ENCODE results near the gene LTK. TPM values are rescaled to one million over a fixed set of nuclear protein-coding genes. Genes with fewer than 3 reads are reported as not detected.
A peak's percentile ranks its signal among the peaks of the same experiment; 100 is the strongest.

Gene LTK
- total RNA-seq, 3 donors from 2014 or later (not counting 1 experiment from before 2014, with no cell fraction given) = 0.56 to 4.9 (median 1.7) TPM

DNA sequence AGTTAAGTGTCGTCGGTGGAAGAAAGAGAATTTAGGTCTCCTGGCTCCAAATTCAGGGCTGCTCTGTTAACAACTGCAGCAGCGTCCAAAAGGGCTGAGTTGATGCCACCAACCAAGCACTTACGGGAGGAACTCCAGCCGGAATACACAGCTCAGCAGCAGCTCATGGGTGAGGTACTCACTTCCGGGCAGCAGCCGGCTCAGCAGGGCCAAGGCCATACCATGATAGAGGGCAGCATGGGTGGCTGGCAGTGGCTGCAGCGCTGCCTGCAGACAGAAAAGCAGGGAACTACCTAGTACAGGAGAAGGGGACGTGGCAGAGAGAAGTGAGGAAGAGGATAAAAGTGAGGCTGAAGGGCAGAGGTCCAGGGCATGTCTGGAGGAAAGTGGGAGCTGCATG, 8.0 kb upstream of the LTK start:
- DNase-seq (no peak), ATAC-seq (no peak)
- no peaks in the 10 kb centered on the region for H3K27me3 Mint-ChIP-seq (ENCODE audit: low read depth in 2 of 2)
- H3K4me1 ChIP-seq (ENCODE audit: control insufficient read depth, insufficient read depth, low read length) = no peaks in the 10 kb centered on the region
- H3K4me3 Mint-ChIP-seq = no peak overlapping the region
- H3K36me3 ChIP-seq (ENCODE audit: control insufficient read depth, insufficient read depth, low read length) = peaks cover 23% of the 10 kb centered on the region
- intact Hi-C loops (cut with micrococcal nuclease) = no loop called here
- peaks cover 4% of the 10 kb centered on the region for H3K36me3 Mint-ChIP-seq
- no peak overlapping the region for H3K4me3 ChIP-seq (ENCODE audit: low read length)
- no peak overlapping the region for H3K27ac Mint-ChIP-seq
- no peaks in the 10 kb centered on the region for H3K27me3 ChIP-seq (ENCODE audit: control insufficient read depth, insufficient read depth, low read length)
- no peaks in the 10 kb centered on the region for H3K4me1 Mint-ChIP-seq
- TF ChIP-seq CTCF (IDR thresholded peaks at IDR 0.05) = no peak
- H3K27ac ChIP-seq (ENCODE audit: low read length) = no peak overlapping the region
- no peaks in the 10 kb centered on the region for H3K9me3 Mint-ChIP-seq
- 96% methylated on average over 9 of the region's 9 CpGs for WGBS (ENCODE audit: insufficient coverage)
- no peaks in the 10 kb centered on the region for H3K9me3 ChIP-seq (ENCODE audit: control insufficient read depth, insufficient read depth, low read length)

DNA sequence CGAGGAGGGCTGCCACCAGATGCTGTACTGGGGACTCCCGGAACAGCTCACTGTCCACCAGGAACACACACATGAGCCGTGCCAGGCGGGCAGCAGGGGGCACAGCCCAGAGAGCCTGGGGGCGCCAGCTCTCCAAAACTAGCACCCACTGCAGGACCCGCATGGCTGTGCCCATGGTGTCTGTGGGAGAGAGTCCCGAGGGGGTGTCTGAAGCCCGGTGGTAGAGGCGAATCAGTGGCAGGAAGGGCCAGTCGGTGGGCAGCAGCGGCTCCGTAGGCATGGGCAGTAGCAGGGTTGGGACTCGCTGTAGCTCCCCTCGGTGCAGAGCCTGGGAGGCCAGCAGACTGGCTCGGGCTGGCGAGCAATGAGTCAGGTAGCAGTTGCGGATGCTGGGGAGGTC, 7.0 kb upstream of the LTK start:
- H3K4me1 ChIP-seq (ENCODE audit: control insufficient read depth, insufficient read depth, low read length) = no peaks in the 10 kb centered on the region
- no peak overlapping the region for H3K4me3 ChIP-seq (ENCODE audit: low read length)
- Mint-ChIP-seq H3K27ac (no peak overlapping the region), H3K4me1 (no peaks in the 10 kb centered on the region), H3K9me3 (no peaks in the 10 kb centered on the region), H3K4me3 (no peak overlapping the region), H3K27me3 (ENCODE audit: low read depth in 2 of 2) (no peaks in the 10 kb centered on the region), H3K36me3 (no peaks in the 10 kb centered on the region)
- ATAC-seq = no peak
- no peak for DNase-seq
- no peaks in the 10 kb centered on the region for H3K27me3 ChIP-seq (ENCODE audit: control insufficient read depth, insufficient read depth, low read length)
- intact Hi-C loops (cut with micrococcal nuclease) = no loop called here
- H3K27ac ChIP-seq (ENCODE audit: low read length) = no peak overlapping the region
- TF ChIP-seq CTCF (IDR thresholded peaks at IDR 0.05) = no peak
- 97% methylated on average over 17 of the region's 17 CpGs for WGBS (ENCODE audit: insufficient coverage)
- H3K36me3 ChIP-seq (ENCODE audit: control insufficient read depth, insufficient read depth, low read length) = peaks cover 16% of the 10 kb centered on the region
- H3K9me3 ChIP-seq (ENCODE audit: control insufficient read depth, insufficient read depth, low read length) = no peaks in the 10 kb centered on the region

DNA sequence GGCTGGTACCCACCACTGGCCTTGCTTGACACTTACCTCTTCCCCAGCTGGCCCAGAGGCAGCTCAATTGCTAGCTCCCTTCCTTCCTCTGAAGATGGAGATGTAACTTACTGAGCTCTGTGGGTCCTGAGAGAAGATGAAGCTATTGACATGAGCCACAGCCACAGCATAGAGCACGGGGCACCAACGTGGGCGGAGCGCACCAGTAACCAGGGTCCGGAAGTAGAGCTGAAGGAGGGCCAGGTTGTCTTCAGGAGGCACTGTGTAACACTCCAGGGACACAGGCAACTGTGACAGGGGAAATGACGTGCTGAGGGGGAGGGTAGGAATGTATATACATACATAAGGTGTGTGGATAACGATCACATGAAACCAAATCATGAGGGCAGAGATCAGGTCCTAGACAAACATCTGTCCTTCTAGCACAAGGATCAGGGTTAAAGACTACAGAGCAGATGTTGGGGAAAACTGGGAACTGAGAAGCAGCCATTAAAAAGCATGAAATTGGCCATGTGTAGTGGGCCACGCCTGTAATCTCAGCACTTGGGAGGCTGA, 4.3 kb upstream of the LTK start:
- intact Hi-C loops (cut with micrococcal nuclease) = no loop called here
- Mint-ChIP-seq H3K27me3 (ENCODE audit: low read depth in 2 of 2) (peaks cover 0 to 5% of the 10 kb centered on the region in 2 donors), H3K9me3 (no peaks in the 10 kb centered on the region), H3K27ac (no peak overlapping the region), H3K4me3 (no peak overlapping the region), H3K36me3 (no peaks in the 10 kb centered on the region), H3K4me1 (peaks cover 15% of the 10 kb centered on the region in 2 donors)
- ATAC-seq = no peak
- 91% methylated on average over 8 of the region's 8 CpGs for WGBS (ENCODE audit: insufficient coverage)
- TF ChIP-seq CTCF (IDR thresholded peaks at IDR 0.05) = no peak
- peaks cover 6% of the 10 kb centered on the region for H3K36me3 ChIP-seq (ENCODE audit: control insufficient read depth, insufficient read depth, low read length)
- no peak overlapping the region for H3K4me3 ChIP-seq (ENCODE audit: low read length)
- no peak for DNase-seq
- H3K9me3 ChIP-seq (ENCODE audit: control insufficient read depth, insufficient read depth, low read length) = no peaks in the 10 kb centered on the region
- H3K27ac ChIP-seq (ENCODE audit: low read length) = no peak overlapping the region
- H3K4me1 ChIP-seq (ENCODE audit: control insufficient read depth, insufficient read depth, low read length) = peaks cover 18% of the 10 kb centered on the region
- peaks cover 4% of the 10 kb centered on the region for H3K27me3 ChIP-seq (ENCODE audit: control insufficient read depth, insufficient read depth, low read length)

DNA sequence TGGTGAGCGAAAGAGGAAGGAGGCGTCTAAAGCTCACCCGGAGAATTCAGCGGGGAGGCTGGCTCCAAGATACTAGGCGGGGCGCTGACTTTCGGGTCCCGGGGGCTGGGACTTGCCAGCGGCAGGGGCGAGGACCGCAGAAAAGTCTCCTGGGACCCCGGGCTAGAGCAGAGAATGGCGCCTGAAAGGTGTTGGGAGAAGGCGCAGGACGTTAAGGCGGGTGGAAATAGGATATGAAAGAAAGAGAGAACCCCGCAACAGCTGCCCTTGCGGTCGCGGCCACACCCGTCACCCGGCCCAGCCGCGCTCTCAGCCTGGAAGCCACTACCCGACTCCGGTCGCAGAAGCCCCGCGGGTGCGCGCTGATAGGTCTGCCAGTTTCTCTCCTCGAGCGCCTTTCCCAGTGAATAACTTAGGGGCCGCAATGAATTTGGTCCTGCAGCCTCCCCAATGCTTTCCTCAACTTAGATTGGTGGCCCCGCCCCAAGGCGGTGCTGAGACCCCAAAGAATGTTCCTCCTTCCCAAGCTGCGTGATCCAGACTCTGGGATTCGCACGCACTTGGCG, 604 bp downstream of the LTK start:
- Mint-ChIP-seq H3K27ac (peak overlapping the region in 1 of 2 donors; percentile 66), H3K4me1 (peaks cover 25 to 26% of the 10 kb centered on the region in 2 donors), H3K36me3 (no peaks in the 10 kb centered on the region), H3K4me3 (peak overlapping the region; percentile 86), H3K27me3 (ENCODE audit: low read depth in 2 of 2) (peaks cover 0 to 19% of the 10 kb centered on the region in 2 donors), H3K9me3 (no peaks in the 10 kb centered on the region)
- intact Hi-C loops (cut with micrococcal nuclease) = no loop called here
- Histone ChIP-seq H3K4me3 (ENCODE audit: low read length) (peak overlapping the region; percentile 27), H3K9me3 (ENCODE audit: control insufficient read depth, insufficient read depth, low read length) (no peaks in the 10 kb centered on the region), H3K27ac (ENCODE audit: low read length) (no peak overlapping the region), H3K36me3 (ENCODE audit: control insufficient read depth, insufficient read depth, low read length) (no peaks in the 10 kb centered on the region), H3K27me3 (ENCODE audit: control insufficient read depth, insufficient read depth, low read length) (peaks cover 16% of the 10 kb centered on the region), H3K4me1 (ENCODE audit: control insufficient read depth, insufficient read depth, low read length) (peaks cover 34% of the 10 kb centered on the region)
- ATAC-seq (peak; percentile 27 to 59 (median 46)), DNase-seq (peak; percentile 34 to 58)
- 1% methylated on average over 40 of the region's 40 CpGs for WGBS (ENCODE audit: insufficient coverage)
- no peak for TF ChIP-seq CTCF (IDR thresholded peaks at IDR 0.05)

All from natural killer cell (primary cell).